ENCODE measurements around the gene NMBR. TPM values are rescaled to one million over a fixed set of nuclear protein-coding genes. Genes with fewer than 3 reads are reported as not detected.

Gene NMBR
- total RNA-seq, 2 donors from 2014 or later: 0.33 TPM; not detected in 1

GRCh38 chr6:142118925-142119324, 28.0 kb downstream of the NMBR start:
- no peak overlapping the region for H3K4me3 Mint-ChIP-seq
- 95 to 100% methylated on average over 1 to 2 of the region's 2 CpGs for WGBS, 2 experiments (ENCODE audit: insufficient coverage in 1 of 2, insufficient read length in 1 of 2)
- no peak for DNase-seq
- Histone ChIP-seq H3K4me1 (ENCODE audit: control insufficient read depth, insufficient read depth, low read length) (no peaks in the 10 kb centered on the region), H3K4me3 (ENCODE audit: low read length) (no peak overlapping the region), H3K9me3 (ENCODE audit: control insufficient read depth, low read length) (no peaks in the 10 kb centered on the region), H3K36me3 (ENCODE audit: control insufficient read depth, insufficient read depth, low read length) (no peaks in the 10 kb centered on the region), H3K27me3 (ENCODE audit: control insufficient read depth, insufficient read depth, low read length, poor library complexity, severe bottlenecking) (no peaks in the 10 kb centered on the region), H3K9ac (ENCODE audit: extremely low read depth, low read length, poor library complexity, severe bottlenecking) (no peak overlapping the region), H3K27ac (ENCODE audit: low read depth, low read length) (no peak overlapping the region)
- H3K27ac Mint-ChIP-seq: no peak overlapping the region
- no peaks in the 10 kb centered on the region for H3K36me3 Mint-ChIP-seq (ENCODE audit: low read depth)
- TF ChIP-seq CTCF (conservative IDR thresholded peaks at IDR 0.05): no peak
- H3K9me3 Mint-ChIP-seq: no peaks in the 10 kb centered on the region
- H3K27me3 Mint-ChIP-seq (ENCODE audit: insufficient read depth): no peaks in the 10 kb centered on the region
- H3K4me1 Mint-ChIP-seq: no peaks in the 10 kb centered on the region

- DNase-seq: no peak
- H3K27me3 ChIP-seq (ENCODE audit: control insufficient read depth, insufficient read depth, low read length, poor library complexity, severe bottlenecking): no peaks in the 10 kb centered on the region
- no peak overlapping the region for H3K4me3 ChIP-seq (ENCODE audit: low read length)
- WGBS, 2 experiments (ENCODE audit: insufficient coverage in 1 of 2, insufficient read length in 1 of 2): 85 to 86% methylated on average over 1 to 3 of the region's 3 CpGs
- Mint-ChIP-seq H3K9me3 (no peaks in the 10 kb centered on the region), H3K27ac (no peak overlapping the region), H3K27me3 (ENCODE audit: insufficient read depth) (no peaks in the 10 kb centered on the region), H3K36me3 (ENCODE audit: low read depth) (no peaks in the 10 kb centered on the region), H3K4me3 (no peak overlapping the region), H3K4me1 (no peaks in the 10 kb centered on the region)
- H3K9ac ChIP-seq (ENCODE audit: extremely low read depth, low read length, poor library complexity, severe bottlenecking): no peak overlapping the region
- no peaks in the 10 kb centered on the region for H3K36me3 ChIP-seq (ENCODE audit: control insufficient read depth, insufficient read depth, low read length)
- no peaks in the 10 kb centered on the region for H3K4me1 ChIP-seq (ENCODE audit: control insufficient read depth, insufficient read depth, low read length)
- no peak overlapping the region for H3K27ac ChIP-seq (ENCODE audit: low read depth, low read length)
- no peaks in the 10 kb centered on the region for H3K9me3 ChIP-seq (ENCODE audit: control insufficient read depth, low read length)
- TF ChIP-seq CTCF (conservative IDR thresholded peaks at IDR 0.05): no peak
These were observed 28.6 kb downstream of the NMBR start for GRCh38 chr6:142118328-142118727.

- Histone ChIP-seq H3K9ac (ENCODE audit: extremely low read depth, low read length, poor library complexity, severe bottlenecking) (no peak overlapping the region), H3K27me3 (ENCODE audit: control insufficient read depth, insufficient read depth, low read length, poor library complexity, severe bottlenecking) (no peaks in the 10 kb centered on the region), H3K36me3 (ENCODE audit: control insufficient read depth, insufficient read depth, low read length) (no peaks in the 10 kb centered on the region), H3K27ac (ENCODE audit: low read depth, low read length) (no peak overlapping the region), H3K9me3 (ENCODE audit: control insufficient read depth, low read length) (no peaks in the 10 kb centered on the region), H3K4me3 (ENCODE audit: low read length) (no peak overlapping the region), H3K4me1 (ENCODE audit: control insufficient read depth, insufficient read depth, low read length) (no peaks in the 10 kb centered on the region)
- Mint-ChIP-seq H3K4me1 (no peaks in the 10 kb centered on the region), H3K27ac (no peak overlapping the region), H3K9me3 (no peaks in the 10 kb centered on the region), H3K36me3 (ENCODE audit: low read depth) (no peaks in the 10 kb centered on the region), H3K4me3 (no peak overlapping the region), H3K27me3 (ENCODE audit: insufficient read depth) (no peaks in the 10 kb centered on the region)
- WGBS, 2 experiments (ENCODE audit: insufficient coverage in 1 of 2, insufficient read length in 1 of 2): 90% methylated on average over 2 of the region's 2 CpGs; no CpG with 5 or more reads in 1 of the 2 experiments
- DNase-seq: no peak
- TF ChIP-seq CTCF (conservative IDR thresholded peaks at IDR 0.05): no peak
These were observed 29.6 kb downstream of the NMBR start for GRCh38 chr6:142117366-142117765.
